ENCODE data around the gene MACROD1.

The MACROD1 gene

GRCh38 chr11:63991558-63991957 lies 174.4 kb downstream of the MACROD1 start:
- DNase-seq (ENCODE audit: extremely low read depth, low read depth), result no peak
- no peak for TF ChIP-seq CTCF (IDR thresholded peaks at IDR 0.05; ENCODE audit: low read depth, low read length)

GRCh38 chr11:63986932-63987513 lies 178.9 kb downstream of the MACROD1 start:
- no peak for DNase-seq (ENCODE audit: extremely low read depth, low read depth)
- no peak for TF ChIP-seq CTCF (IDR thresholded peaks at IDR 0.05; ENCODE audit: low read depth, low read length)

GRCh38 chr11:63986156-63986931 lies 179.6 kb downstream of the MACROD1 start, which contains the start of gene OTUB1:
Gene OTUB1, plus strand, starts transcription at chr11:63986438. Its CDS starts 19 bp downstream, at chr11:63986457.
- TF ChIP-seq CTCF (IDR thresholded peaks at IDR 0.05; ENCODE audit: low read depth, low read length), result no peak

GRCh38 chr11:63985812-63986155 lies 180.1 kb downstream of the MACROD1 start:
- no peak for DNase-seq (ENCODE audit: extremely low read depth, low read depth)
- TF ChIP-seq CTCF (IDR thresholded peaks at IDR 0.05; ENCODE audit: low read depth, low read length), result no peak

More at GRCh38 chr11:63986156-63986931, 179.6 kb downstream of the MACROD1 start, which contains the start of gene OTUB1:
- peak; percentile 74 for DNase-seq (ENCODE audit: extremely low read depth, low read depth)

- no peak for DNase-seq (ENCODE audit: extremely low read depth, low read depth)
- no peak for TF ChIP-seq CTCF (IDR thresholded peaks at IDR 0.05; ENCODE audit: low read depth, low read length)
Measured at GRCh38 chr11:63979426-63979825, 186.5 kb downstream of the MACROD1 start.

GRCh38 chr11:63978551-63979239 lies 187.2 kb downstream of the MACROD1 start:
- TF ChIP-seq CTCF (IDR thresholded peaks at IDR 0.05; ENCODE audit: low read depth, low read length), result no peak
- no peak for DNase-seq (ENCODE audit: extremely low read depth, low read depth)
